Endodermal cell (in vitro differentiated cells): Measurements from ENCODE around the gene MAFB. TPM values are rescaled to one million over a fixed set of nuclear protein-coding genes. Genes with fewer than 3 reads are reported as not detected.

ENCODE experiments used
- DNase-seq: peaks from one replicate; pipeline ENCODE4 v3.0.0-alpha.2; 2017
- H3K27ac ChIP-seq: 2 replicates; pipeline ENCODE4 v1.5.1; 2013; ENCODE audit warnings: mild to moderate bottlenecking, low read depth, low read length, moderate library complexity
- H3K27me3 ChIP-seq: 2 replicates; pipeline ENCODE4 v1.6.1; 2013; ENCODE audit warnings: mild to moderate bottlenecking, low read length, moderate library complexity; ENCODE audit not compliant: insufficient read depth, control insufficient read depth, poor library complexity, severe bottlenecking
- H3K36me3 ChIP-seq: 2 replicates; pipeline ENCODE4 v1.7.0; 2013; ENCODE audit warnings: mild to moderate bottlenecking, low read length, moderate library complexity; ENCODE audit not compliant: control insufficient read depth, insufficient read depth
- H3K4me1 ChIP-seq: one replicate; pipeline ENCODE4 v1.7.0; 2013; ENCODE audit warnings: low read length; ENCODE audit not compliant: control insufficient read depth, insufficient read depth
- H3K4me3 ChIP-seq: 2 replicates; pipeline ENCODE4 v1.5.1; 2013; ENCODE audit warnings: mild to moderate bottlenecking, low read length, moderate library complexity
- H3K9ac ChIP-seq: 2 replicates; pipeline ENCODE4 v1.6.1; 2013; ENCODE audit warnings: mild to moderate bottlenecking, low read length, moderate library complexity; ENCODE audit not compliant: poor library complexity, severe bottlenecking; ENCODE audit errors: extremely low read depth
- H3K9me3 ChIP-seq: 2 replicates; pipeline ENCODE4 v1.6.1; 2013; ENCODE audit warnings: mild to moderate bottlenecking, low read length, moderate library complexity; ENCODE audit not compliant: control insufficient read depth
- H3K27ac Mint-ChIP-seq: 2 replicates; pipeline ENCODE4 v1.8.0; 2020; ENCODE audit warnings: mixed read lengths
- H3K27me3 Mint-ChIP-seq: 2 replicates; pipeline ENCODE4 v1.8.0; 2021; ENCODE audit warnings: mild to moderate bottlenecking, mixed read lengths; ENCODE audit not compliant: insufficient read depth
- H3K36me3 Mint-ChIP-seq: 2 replicates; pipeline ENCODE4 v1.8.0; 2020; ENCODE audit warnings: low read depth, mixed read lengths
- H3K4me1 Mint-ChIP-seq: 2 replicates; pipeline ENCODE4 v1.8.0; 2020; ENCODE audit warnings: mixed read lengths
- H3K4me3 Mint-ChIP-seq: 2 replicates; pipeline ENCODE4 v1.8.0; 2020; ENCODE audit warnings: mild to moderate bottlenecking, moderate library complexity, mixed read lengths
- H3K9me3 Mint-ChIP-seq: 2 replicates; pipeline ENCODE4 v1.8.0; 2020; ENCODE audit warnings: mild to moderate bottlenecking, mixed read lengths
- WGBS, 2 experiments: methylation state at CpG; one replicate each; pipeline versions ENCODE4 v1.1.5 to v1.1.7; 2013; ENCODE audit warnings: missing lambda C conversion rate in 2 of 2, mixed read lengths in 1 of 2; ENCODE audit not compliant: insufficient coverage in 1 of 2, insufficient read length in 1 of 2; 5-methylcytosine and 5-hydroxymethylcytosine counted together
- total RNA-seq, 2 donors: library from RNA; stranded (reverse); fragmentation: NEBNext Ultra II Directional in 1 of 2; extraction: Animal tissue kit (Norgen Biotek cat#: 25700) in 1 of 2; gene quantifications; 2 replicates in 1 of 2; 3 replicates in 1 of 2; pipeline ENCODE4 v1.2.1, GENCODE V29; 2021
- TF ChIP-seq, protein P1 (sequence below): fragments of 200-600 bp; sonication (generic); conservative IDR thresholded peaks from 2 replicates; pipeline ENCODE4 v1.5.0; 2021; ENCODE audit warnings: antibody characterized with exemption, mild to moderate bottlenecking

The MAFB gene
- total RNA-seq, 2 donors from 2014 or later = 0.90 to 1.5 TPM

DNA sequence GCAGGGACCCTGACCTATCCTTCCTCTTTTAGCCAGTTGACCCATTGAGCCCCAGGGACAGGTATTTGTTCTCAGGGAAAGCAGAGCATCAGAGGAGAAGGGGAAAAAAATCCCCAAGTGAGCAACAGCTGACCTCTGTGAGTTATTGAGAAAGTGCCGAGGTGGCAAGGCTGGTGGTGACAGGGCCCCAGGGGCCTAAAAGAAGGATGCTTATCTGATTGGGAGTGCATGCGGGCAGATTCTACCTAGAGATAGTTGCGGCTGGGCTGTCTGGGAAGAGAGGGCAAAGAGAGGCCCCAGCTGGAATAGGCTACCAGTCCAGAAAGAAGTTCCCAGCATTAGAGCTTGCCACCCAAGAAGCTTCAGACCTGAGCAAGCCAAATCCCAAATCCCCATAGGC, 26.5 kb upstream of the MAFB start:
- no peak overlapping the region for H3K27ac Mint-ChIP-seq
- no peaks in the 10 kb centered on the region for H3K9me3 Mint-ChIP-seq
- no peaks in the 10 kb centered on the region for H3K27me3 Mint-ChIP-seq

DNA sequence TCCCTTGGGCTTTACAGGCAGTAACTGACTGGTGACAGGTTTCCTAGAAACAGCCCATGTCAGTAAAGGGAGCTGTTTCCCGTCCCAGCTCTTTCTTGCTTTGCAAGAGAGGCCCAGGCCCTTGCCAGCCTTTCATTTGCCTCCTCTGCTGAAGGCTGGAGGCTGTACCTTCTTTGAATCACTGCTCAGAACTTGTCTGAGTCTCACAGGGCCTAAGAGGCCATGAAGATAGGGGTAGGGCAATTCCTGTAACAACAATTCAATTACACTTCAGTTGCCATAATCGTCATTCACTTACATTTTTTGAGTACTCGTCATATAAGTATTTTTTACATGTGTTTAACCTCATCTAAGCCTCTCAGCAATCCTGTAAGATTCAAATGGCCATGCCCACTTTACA, 25.9 kb upstream of the MAFB start:
- H3K4me1 Mint-ChIP-seq = peaks cover 5% of the 10 kb centered on the region
- no peak overlapping the region for H3K9ac ChIP-seq
- no peak overlapping the region for H3K27ac ChIP-seq
- no peak overlapping the region for H3K27ac Mint-ChIP-seq
- no peak overlapping the region for H3K4me3 Mint-ChIP-seq
- H3K4me1 ChIP-seq = peaks cover 10% of the 10 kb centered on the region
- 84 to 90% methylated on average over 3 of the region's 3 CpGs for WGBS, 2 experiments
- H3K27me3 Mint-ChIP-seq = no peaks in the 10 kb centered on the region
- no peaks in the 10 kb centered on the region for H3K27me3 ChIP-seq
- TF ChIP-seq, protein P1, sequence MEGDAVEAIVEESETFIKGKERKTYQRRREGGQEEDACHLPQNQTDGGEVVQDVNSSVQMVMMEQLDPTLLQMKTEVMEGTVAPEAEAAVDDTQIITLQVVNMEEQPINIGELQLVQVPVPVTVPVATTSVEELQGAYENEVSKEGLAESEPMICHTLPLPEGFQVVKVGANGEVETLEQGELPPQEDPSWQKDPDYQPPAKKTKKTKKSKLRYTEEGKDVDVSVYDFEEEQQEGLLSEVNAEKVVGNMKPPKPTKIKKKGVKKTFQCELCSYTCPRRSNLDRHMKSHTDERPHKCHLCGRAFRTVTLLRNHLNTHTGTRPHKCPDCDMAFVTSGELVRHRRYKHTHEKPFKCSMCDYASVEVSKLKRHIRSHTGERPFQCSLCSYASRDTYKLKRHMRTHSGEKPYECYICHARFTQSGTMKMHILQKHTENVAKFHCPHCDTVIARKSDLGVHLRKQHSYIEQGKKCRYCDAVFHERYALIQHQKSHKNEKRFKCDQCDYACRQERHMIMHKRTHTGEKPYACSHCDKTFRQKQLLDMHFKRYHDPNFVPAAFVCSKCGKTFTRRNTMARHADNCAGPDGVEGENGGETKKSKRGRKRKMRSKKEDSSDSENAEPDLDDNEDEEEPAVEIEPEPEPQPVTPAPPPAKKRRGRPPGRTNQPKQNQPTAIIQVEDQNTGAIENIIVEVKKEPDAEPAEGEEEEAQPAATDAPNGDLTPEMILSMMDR = no peak
- no peak for DNase-seq
- H3K36me3 Mint-ChIP-seq = no peaks in the 10 kb centered on the region
- H3K36me3 ChIP-seq = no peaks in the 10 kb centered on the region
- no peak overlapping the region for H3K4me3 ChIP-seq
- H3K9me3 ChIP-seq = no peaks in the 10 kb centered on the region
- no peaks in the 10 kb centered on the region for H3K9me3 Mint-ChIP-seq

More for the DNA sequence above, 26.5 kb upstream of the MAFB start:
- H3K27ac ChIP-seq = no peak overlapping the region
- no peaks in the 10 kb centered on the region for H3K36me3 ChIP-seq
- Mint-ChIP-seq H3K36me3 (no peaks in the 10 kb centered on the region), H3K4me1 (peaks cover 9% of the 10 kb centered on the region), H3K4me3 (no peak overlapping the region)
- TF ChIP-seq, protein P1 = no peak
- DNase-seq = no peak
- H3K4me3 ChIP-seq = no peak overlapping the region
- WGBS, 2 experiments = 85 to 88% methylated on average over 3 of the region's 3 CpGs
- no peaks in the 10 kb centered on the region for H3K27me3 ChIP-seq
- peaks cover 10% of the 10 kb centered on the region for H3K4me1 ChIP-seq
- no peak overlapping the region for H3K9ac ChIP-seq
- no peaks in the 10 kb centered on the region for H3K9me3 ChIP-seq

DNA sequence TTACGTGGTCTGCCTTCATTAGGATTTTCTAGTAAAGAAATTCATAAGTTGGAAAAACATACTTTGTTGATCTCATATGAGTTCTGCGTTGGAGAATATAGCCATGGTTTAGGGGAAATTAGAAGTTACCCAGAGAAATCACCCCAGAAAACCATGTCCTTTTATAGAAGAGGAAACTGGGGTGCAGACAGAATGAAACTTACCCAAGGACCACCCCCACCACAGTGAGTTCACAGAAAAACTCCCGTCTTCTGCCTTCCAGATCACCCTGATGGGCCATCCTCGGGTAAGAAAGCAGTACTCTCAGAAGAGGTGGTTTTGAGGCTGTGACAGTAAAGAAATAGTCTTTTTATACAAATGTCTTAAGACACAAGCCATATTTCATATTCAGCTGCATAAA, 25.1 kb upstream of the MAFB start:
- H3K27ac Mint-ChIP-seq = no peak overlapping the region
- H3K4me1 Mint-ChIP-seq = peaks cover 5% of the 10 kb centered on the region
- Histone ChIP-seq H3K4me3 (no peak overlapping the region), H3K36me3 (no peaks in the 10 kb centered on the region), H3K4me1 (peaks cover 10% of the 10 kb centered on the region), H3K9ac (no peak overlapping the region), H3K27ac (no peak overlapping the region), H3K9me3 (no peaks in the 10 kb centered on the region), H3K27me3 (no peaks in the 10 kb centered on the region)
- TF ChIP-seq, protein P1 = no peak
- no peak for DNase-seq
- no peak overlapping the region for H3K4me3 Mint-ChIP-seq
- 95 to 100% methylated on average over 2 to 4 of the region's 4 CpGs for WGBS, 2 experiments
- no peaks in the 10 kb centered on the region for H3K27me3 Mint-ChIP-seq
- no peaks in the 10 kb centered on the region for H3K36me3 Mint-ChIP-seq
- no peaks in the 10 kb centered on the region for H3K9me3 Mint-ChIP-seq
